Kidney (tissue), 14 donors: Measurements from ENCODE around the gene CISD3. TPM values are rescaled to one million over a fixed set of nuclear protein-coding genes. Genes with fewer than 3 reads are reported as not detected.

Experiments
- DNase-seq, 5 donors: peaks; one replicate each; pipeline ENCODE4 v3.0.0-alpha.2; 2013 to 2020
- FAIRE-seq: peaks from 2 replicates; lab custom pipeline; 2012; peaks lifted over from hg19 to GRCh38; lab: Jason Lieb, UNC
- H3K27ac ChIP-seq, 2 donors: one replicate each; pipeline ENCODE4 v1.7.0; 2013; ENCODE audit warnings: low read depth in 2 of 2, low read length in 2 of 2, inconsistent platforms in 1 of 2
- H3K27me3 ChIP-seq: one replicate; pipeline ENCODE4 v1.7.1; 2013; ENCODE audit warnings: low read length, inconsistent platforms; ENCODE audit not compliant: control insufficient read depth, insufficient read depth
- H3K36me3 ChIP-seq, 3 donors: one replicate each; pipeline versions ENCODE4 v1.7.0 to v1.7.1; 2013; ENCODE audit warnings: low read length in 3 of 3, control low read depth in 1 of 3, inconsistent platforms in 1 of 3; ENCODE audit not compliant: insufficient read depth in 3 of 3, control insufficient read depth in 2 of 3
- H3K4me1 ChIP-seq, 3 donors: one replicate each; pipeline versions ENCODE4 v1.7.0 to v1.7.1; 2013; ENCODE audit warnings: low read length in 3 of 3, inconsistent platforms in 1 of 3, low read depth in 1 of 3; ENCODE audit not compliant: control insufficient read depth in 2 of 3, insufficient read depth in 2 of 3
- H3K4me3 ChIP-seq, 3 donors: one replicate each; pipeline versions ENCODE4 v1.7.0 to v1.8.1; 2013; ENCODE audit warnings: low read length in 3 of 3, control low read depth in 1 of 3, inconsistent platforms in 1 of 3
- H3K9ac ChIP-seq, 3 donors: one replicate each; pipeline versions ENCODE4 v1.7.0 to v1.7.1; 2013; ENCODE audit warnings: low read length in 3 of 3, control low read depth in 1 of 3, inconsistent platforms in 1 of 3
- H3K9me3 ChIP-seq, 3 donors: one replicate each; pipeline versions ENCODE4 v1.7.0 to v1.7.1; 2013; ENCODE audit warnings: low read length in 3 of 3, control low read depth in 1 of 3, inconsistent platforms in 1 of 3; ENCODE audit not compliant: control insufficient read depth in 2 of 3, insufficient read depth in 1 of 3
- intact Hi-C: fragments of 100-400 bp; cut with DNase I; formaldehyde crosslinking; loops from one replicate; pipeline ENCODE4 v1.11.1; 2022
- polyA plus RNA-seq: library from polyadenylated mRNA; stranded (reverse); fragments of 350-450 nt; fragmentation: Illumina TruSeq; extraction: RNeasy Lipid Tissue Mini Kit (QIAGEN cat#74804); gene quantifications from one replicate; pipeline ENCODE4 v1.2.3, GENCODE V29; 2014; ENCODE audit warnings: low read depth, low replicate concordance; ENCODE audit not compliant: insufficient read depth
- total RNA-seq: library from RNA; stranded (reverse); fragmentation: NEBNext Ultra II Directional; extraction: Animal tissue kit (Norgen Biotek cat#: 25700); gene quantifications from one replicate; pipeline ENCODE4 v1.2.1, GENCODE V29; 2021
- TF ChIP-seq, protein P1 (sequence below): IDR thresholded peaks from 3 replicates; pipeline ENCODE4 v1.5.1; 2012; ENCODE audit warnings: mild to moderate bottlenecking, moderate library complexity, borderline replicate concordance; ENCODE audit not compliant: insufficient read depth; ENCODE audit errors: extremely low read depth
- donor health status: control.
- donor health status: control.
- donor health status: control.
- donor health status: control.
- donor health status: control.
- donor health status: DM: yes; HTN: yes; CAD: no.
- donor health status: Normal renal cell carcinoma (clear cell type).

CISD3 gene
- total and polyA plus RNA-seq, 2 donors from 2014 or later, result 37.7 to 152 TPM

DNA sequence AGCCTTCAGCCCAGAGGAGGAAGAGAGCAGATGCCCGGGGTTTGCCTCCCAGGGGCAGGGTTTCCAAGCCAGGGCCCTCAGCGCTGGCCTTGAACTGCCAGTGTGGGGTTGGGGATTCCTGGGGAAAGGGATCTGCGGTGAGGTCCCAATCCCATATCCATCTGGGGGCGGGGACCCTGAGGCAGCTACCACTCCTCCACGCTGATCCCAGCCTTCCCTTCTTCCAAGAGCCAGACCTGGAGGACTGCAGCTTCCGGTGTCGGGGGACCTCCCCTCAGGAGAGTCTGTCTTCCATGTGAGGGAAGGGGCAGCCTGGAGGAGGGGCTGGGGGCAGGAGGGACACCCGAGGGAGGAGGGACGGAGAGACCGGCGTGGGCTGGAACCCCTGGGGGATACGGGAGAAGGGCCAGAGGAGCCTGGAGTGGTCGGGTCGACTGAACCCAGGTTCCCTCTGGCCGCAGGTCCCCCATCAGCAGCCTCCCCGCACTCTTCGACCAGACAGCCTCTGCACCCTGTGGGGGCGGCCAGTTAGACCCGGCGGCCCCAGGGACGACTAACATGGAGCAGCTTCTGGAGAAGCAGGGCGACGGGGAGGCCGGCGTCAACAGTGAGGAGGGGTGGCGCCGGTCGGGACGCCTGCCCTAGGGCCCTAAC, 10.7 kb upstream of the CISD3 start:
- H3K9ac ChIP-seq, result no peak overlapping the region
- TF ChIP-seq, protein P1, sequence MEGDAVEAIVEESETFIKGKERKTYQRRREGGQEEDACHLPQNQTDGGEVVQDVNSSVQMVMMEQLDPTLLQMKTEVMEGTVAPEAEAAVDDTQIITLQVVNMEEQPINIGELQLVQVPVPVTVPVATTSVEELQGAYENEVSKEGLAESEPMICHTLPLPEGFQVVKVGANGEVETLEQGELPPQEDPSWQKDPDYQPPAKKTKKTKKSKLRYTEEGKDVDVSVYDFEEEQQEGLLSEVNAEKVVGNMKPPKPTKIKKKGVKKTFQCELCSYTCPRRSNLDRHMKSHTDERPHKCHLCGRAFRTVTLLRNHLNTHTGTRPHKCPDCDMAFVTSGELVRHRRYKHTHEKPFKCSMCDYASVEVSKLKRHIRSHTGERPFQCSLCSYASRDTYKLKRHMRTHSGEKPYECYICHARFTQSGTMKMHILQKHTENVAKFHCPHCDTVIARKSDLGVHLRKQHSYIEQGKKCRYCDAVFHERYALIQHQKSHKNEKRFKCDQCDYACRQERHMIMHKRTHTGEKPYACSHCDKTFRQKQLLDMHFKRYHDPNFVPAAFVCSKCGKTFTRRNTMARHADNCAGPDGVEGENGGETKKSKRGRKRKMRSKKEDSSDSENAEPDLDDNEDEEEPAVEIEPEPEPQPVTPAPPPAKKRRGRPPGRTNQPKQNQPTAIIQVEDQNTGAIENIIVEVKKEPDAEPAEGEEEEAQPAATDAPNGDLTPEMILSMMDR, result no peak
- H3K27ac ChIP-seq, result no peak overlapping the region
- H3K4me3 ChIP-seq, result no peak overlapping the region
- H3K4me1 ChIP-seq, result no peaks in the 10 kb centered on the region
- peak in 1 of 5 donors; percentile 62 for DNase-seq
- H3K9me3 ChIP-seq, result no peaks in the 10 kb centered on the region
- H3K27me3 ChIP-seq, result no peaks in the 10 kb centered on the region
- no peak for FAIRE-seq
- peaks cover 3 to 42% (median 17%) of the 10 kb centered on the region in 3 donors for H3K36me3 ChIP-seq
- intact Hi-C loops, result no loop called here

GRCh38 chr17:38719943-38720641, 10.0 kb upstream of the CISD3 start:
- no peaks in the 10 kb centered on the region for H3K27me3 ChIP-seq
- H3K36me3 ChIP-seq, result peaks cover 3 to 42% (median 17%) of the 10 kb centered on the region in 3 donors
- H3K4me1 ChIP-seq, result no peaks in the 10 kb centered on the region
- no peak for FAIRE-seq
- no peak overlapping the region for H3K4me3 ChIP-seq
- no peak overlapping the region for H3K27ac ChIP-seq
- H3K9me3 ChIP-seq, result no peaks in the 10 kb centered on the region
- TF ChIP-seq, protein P1, result no peak
- intact Hi-C loops, result no loop called here
- H3K9ac ChIP-seq, result no peak overlapping the region
- DNase-seq, result peak in 2 of 5 donors; percentile 52 to 82

DNA sequence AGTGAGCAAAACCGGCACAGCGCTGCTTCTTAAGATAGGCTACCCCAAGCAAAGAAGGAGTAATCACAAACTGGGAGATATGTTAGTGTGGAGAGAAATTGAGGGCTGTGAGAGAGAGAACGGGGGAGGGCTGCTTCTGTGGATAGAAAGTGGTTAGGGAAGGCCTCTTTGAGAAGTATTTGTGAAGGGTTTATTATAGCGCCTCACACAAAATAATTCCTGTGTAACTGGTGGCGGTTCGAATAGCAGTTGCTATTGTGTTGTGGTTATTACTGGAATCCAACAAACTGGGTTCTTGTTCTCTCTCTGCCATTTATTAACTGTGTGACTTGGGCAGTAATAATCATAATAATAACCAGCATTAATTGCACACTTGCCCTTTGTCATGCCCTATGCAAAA, 9.2 kb upstream of the CISD3 start:
- H3K4me3 ChIP-seq, result no peak overlapping the region
- no peak for DNase-seq
- intact Hi-C loops, result no loop called here

More for the DNA sequence above, 9.2 kb upstream of the CISD3 start:
- no peaks in the 10 kb centered on the region for H3K4me1 ChIP-seq
- H3K27me3 ChIP-seq, result no peaks in the 10 kb centered on the region
- TF ChIP-seq, protein P1, result no peak
- FAIRE-seq, result no peak
- no peak overlapping the region for H3K9ac ChIP-seq
- H3K27ac ChIP-seq, result no peak overlapping the region
- H3K36me3 ChIP-seq, result peaks cover 3 to 38% (median 14%) of the 10 kb centered on the region in 3 donors
- no peaks in the 10 kb centered on the region for H3K9me3 ChIP-seq
